Articular chondrocyte of knee joint (primary cell): ENCODE data around the gene OSCP1. TPM values are rescaled to one million over a fixed set of nuclear protein-coding genes. Genes with fewer than 3 reads are reported as not detected.

Experiments
- small RNA-seq: library from RNA; depleted of rRNA; stranded (forward); fragments of <200 nt; gene quantifications from one replicate; pipeline ENCODE3, GENCODE V24; 2012
- total RNA-seq: library from RNA; depleted of rRNA; stranded (reverse); fragments of >200 nt; gene quantifications from 2 replicates; pipeline ENCODE4 v1.2.3, GENCODE V29; 2012

The OSCP1 gene
- total RNA-seq, result 13.3 and 17.1 TPM in 2 replicates

GRCh38 chr1:36450270-36450918 lies at the start of gene OSCP1:
OSCP1 (minus strand) TSS chr1:36450451; CDS start chr1:36450369, 82 bp downstream.

GRCh38 chr1:36482724-36483388 lies 32.6 kb upstream of the OSCP1 start, which contains the start of gene CSF3R:
CSF3R (minus strand) TSS chr1:36482913; CDS start chr1:36479496, 3,417 bp downstream.

DNA sequence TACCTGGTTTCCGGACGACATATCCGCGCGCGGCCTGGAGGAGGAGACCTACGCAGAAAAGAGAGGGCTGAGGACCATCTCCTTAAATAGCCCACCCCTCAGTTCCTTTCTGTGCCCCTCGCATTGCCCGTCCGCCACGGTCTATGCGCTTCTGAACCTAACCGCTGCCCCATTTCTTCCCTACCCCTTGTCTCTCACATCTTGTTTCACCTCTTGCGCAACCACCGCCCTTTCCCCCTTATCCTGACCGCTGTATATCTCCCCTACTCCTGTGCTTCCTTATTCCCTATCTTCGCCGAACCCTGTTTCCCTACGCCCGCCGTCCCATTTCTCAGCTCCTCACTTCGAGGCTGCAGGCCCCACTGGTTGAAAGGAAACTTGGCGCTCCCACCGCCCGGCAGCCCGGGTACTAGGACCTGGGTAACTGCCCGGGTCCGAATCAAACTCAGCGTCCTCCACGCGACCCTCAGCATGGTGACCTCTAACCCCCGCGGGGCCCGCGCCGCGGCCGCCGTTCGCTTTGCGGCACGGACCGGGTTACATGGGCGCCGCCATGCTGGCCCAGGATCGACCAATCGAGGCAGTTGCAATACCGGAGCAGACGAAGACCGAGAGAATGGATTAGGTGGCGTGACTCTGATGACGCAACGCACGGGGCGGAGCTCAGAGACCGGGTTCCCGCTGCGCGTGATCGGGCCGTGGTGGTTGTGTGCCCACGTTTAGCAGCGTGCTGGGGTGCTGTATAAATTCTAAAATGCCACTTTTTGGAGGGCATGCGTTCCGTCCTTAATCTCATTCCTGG lies 13.8 kb upstream of the OSCP1 start, which contains the start of gene MRPS15:
TSS of gene MRPS15 (minus strand) at position 582 of the 802 bp plus-strand sequence. CDS start at position 473, 109 bp downstream.

GRCh38 chr1:36397378-36398230 lies 52.6 kb downstream of the OSCP1 start, which contains the start of gene LSM10:
LSM10 (minus strand) TSS chr1:36397908; CDS start chr1:36394129, 3,779 bp downstream.

GRCh38 chr1:36385410-36386264 lies 64.6 kb downstream of the OSCP1 start, which contains the start of gene STK40:
STK40 (minus strand) TSS chr1:36385924; CDS start chr1:36361332, 24,592 bp downstream.

Small RNAs within 50 kb of the gene (small RNA-seq; reads per million reads assigned to genes)
- not detected for gene RNU4-27P
- 1.3 reads per million, percentile 57 among the genes with 10 or more reads in this experiment for gene SNORA63C

Other genes starting within 250 kb of the OSCP1 start
- 121 and 148 TPM in 2 replicates for gene THRAP3, start 226.0 kb downstream of the OSCP1 start, total RNA-seq
- gene SH3D21, start 144.1 kb downstream of the OSCP1 start, total RNA-seq, result 4.8 and 5.0 TPM in 2 replicates
- gene EVA1B, start 126.8 kb downstream of the OSCP1 start, total RNA-seq, result 111 and 135 TPM in 2 replicates
- gene STK40, start 64.5 kb downstream of the OSCP1 start, total RNA-seq, result 9.6 and 9.8 TPM in 2 replicates
- gene LSM10, start 52.5 kb downstream of the OSCP1 start, total RNA-seq, result 4.8 and 7.7 TPM in 2 replicates
- 71.9 and 84.3 TPM in 2 replicates for gene MRPS15, start 13.9 kb upstream of the OSCP1 start, total RNA-seq
- gene CSF3R, start 32.5 kb upstream of the OSCP1 start, total RNA-seq, result not detected in 2 replicates